K562 (cell line): Measurements from ENCODE around the gene CDT1. TPM values are rescaled to one million over a fixed set of nuclear protein-coding genes. Genes with fewer than 3 reads are reported as not detected.

Experiments used
- ATAC-seq: fragments of 200-7000 bp; cut with Tn5 transposase; 3 replicates; pipeline ENCODE4 v1.9.1; 2020; ENCODE audit warnings: moderate library complexity
- BruUV-seq: library from RNA; stranded (reverse); fragments of 400-500 nt; replicated peaks from 2 replicates; lab custom pipeline; 2021; lab: Mats Ljungman, UMichigan
- CTCF ChIA-PET: fragments of 300-600 bp; formaldehyde crosslinking; extraction: SDS; loops from one replicate; lab custom pipeline; 2021; ENCODE audit warnings: low intra/inter-chr PET ratio; lab: Yijun Ruan, JAX
- POLR2A ChIA-PET: fragments of 300-600, 350-650 bp; sonication (Branson Sonifier 250); formaldehyde crosslinking; extraction: SDS; loops from one replicate; lab custom pipeline; 2021; ENCODE audit warnings: antibody characterized with exemption, inconsistent platforms; lab: Yijun Ruan, JAX
- DNase-seq, 4 experiments: peaks; one replicate each; pipeline versions ENCODE4 v3.0.0 to v3.0.0-alpha.2; 2011 to 2018; ENCODE audit warnings: low spot score in 3 of 4, mixed read lengths in 3 of 4; ENCODE audit errors: extremely low read depth in 1 of 4
- FAIRE-seq: peaks from 2 replicates; lab custom pipeline; 2011; peaks lifted over from hg19 to GRCh38; lab: Jason Lieb, UNC
- H2AFZ ChIP-seq: 2 replicates; pipeline ENCODE4 v1.6.0; 2011; ENCODE audit warnings: low read depth, low read length, control low read depth, inconsistent platforms
- H3K27ac ChIP-seq: fragments of 200-600 bp; 3 replicates; pipeline ENCODE4 v1.8.0; 2011; ENCODE audit warnings: low read depth, mild to moderate bottlenecking, control low read depth, inconsistent platforms, low read length, moderate library complexity, mixed read lengths; ENCODE audit errors: extremely low read depth
- H3K27me3 ChIP-seq, 2 experiments: fragments of 300-600 bp in 1 of 2; 2 replicates in 1 of 2; 3 replicates in 1 of 2; pipeline versions ENCODE4 v1.6.0 to v1.8.0; 2011; ENCODE audit warnings: inconsistent platforms in 2 of 2, low read length in 2 of 2, mild to moderate bottlenecking in 1 of 2, mixed read lengths in 1 of 2, moderate library complexity in 1 of 2; ENCODE audit not compliant: control insufficient read depth in 2 of 2, insufficient read depth in 2 of 2
- H3K36me3 ChIP-seq: fragments of 300-600 bp; 3 replicates; pipeline ENCODE4 v1.8.0; 2011; ENCODE audit warnings: mild to moderate bottlenecking, low read length, inconsistent platforms; ENCODE audit not compliant: control insufficient read depth, insufficient read depth
- H3K4me1 ChIP-seq, 2 experiments: fragments of 200-600 bp in 1 of 2; replicated peaks in 1 of 2; 2 replicates in 1 of 2; 3 replicates in 1 of 2; pipeline versions ENCODE4 v1.5.1 to v1.8.0; 2011; ENCODE audit warnings: inconsistent platforms in 2 of 2, low read length in 2 of 2, mild to moderate bottlenecking in 1 of 2, mixed read lengths in 1 of 2, moderate library complexity in 1 of 2; ENCODE audit not compliant: control insufficient read depth in 2 of 2, insufficient read depth in 2 of 2
- H3K4me2 ChIP-seq: 2 replicates; pipeline ENCODE4 v1.6.1; 2011; ENCODE audit warnings: low read length, control low read depth, inconsistent platforms, mixed read lengths; ENCODE audit not compliant: insufficient read depth
- H3K4me3 ChIP-seq: fragments of 200-600 bp; sonication (generic), shearing (Covaris generic); 2 replicates; pipeline ENCODE4 v1.5.1; 2016; ENCODE audit warnings: control low read depth, inconsistent platforms
- H3K79me2 ChIP-seq: fragments of 200-600 bp; 3 replicates; pipeline ENCODE4 v1.8.0; 2011; ENCODE audit warnings: low read length, inconsistent platforms; ENCODE audit not compliant: control insufficient read depth, insufficient read depth
- H3K9ac ChIP-seq, 2 experiments: 2 replicates each; pipeline versions ENCODE4 v1.6.0 to v1.6.1; 2011; ENCODE audit warnings: low read depth in 2 of 2, low read length in 2 of 2, control low read depth in 1 of 2, inconsistent platforms in 1 of 2, mild to moderate bottlenecking in 1 of 2, mixed read lengths in 1 of 2; ENCODE audit not compliant: insufficient read depth in 1 of 2
- H3K9me1 ChIP-seq: one replicate; pipeline ENCODE4 v1.6.0; 2011; ENCODE audit warnings: inconsistent platforms, mild to moderate bottlenecking, low read length, moderate library complexity; ENCODE audit not compliant: control insufficient read depth, insufficient read depth
- H3K9me3 ChIP-seq: replicated peaks from 2 replicates; pipeline ENCODE4 v1.5.1; 2011; ENCODE audit warnings: low read depth, low read length, inconsistent platforms; ENCODE audit not compliant: control insufficient read depth, insufficient read depth
- H4K20me1 ChIP-seq: replicated peaks from 2 replicates; pipeline ENCODE4 v1.6.1; 2011; ENCODE audit warnings: low read length, inconsistent platforms, mixed read lengths; ENCODE audit not compliant: control insufficient read depth, insufficient read depth
- CTCFL ChIP-seq: IDR thresholded peaks from 2 replicates; pipeline ENCODE4 v1.6.1; 2011; ENCODE audit warnings: borderline replicate concordance, low read depth, mild to moderate bottlenecking, moderate library complexity, low read length; ENCODE audit not compliant: insufficient read depth, poor library complexity, severe bottlenecking
- ELF4 ChIP-seq: fragments of 450-650 bp; formaldehyde crosslinking; IDR thresholded peaks from 2 replicates; pipeline ENCODE4 v1.4.0; 2022; ENCODE audit warnings: missing genetic modification characterization
- FOXO4 ChIP-seq: fragments of 450-650 bp; formaldehyde crosslinking; IDR thresholded peaks from 2 replicates; pipeline ENCODE4 v1.4.0; 2020; ENCODE audit warnings: mild to moderate bottlenecking, moderate library complexity
- HEY1 ChIP-seq: fragments of 250-450 bp; sonication (Bioruptor Pico); IDR thresholded peaks from 2 replicates; pipeline ENCODE4 v1.5.0; 2020; ENCODE audit warnings: mild to moderate bottlenecking, moderate library complexity, borderline replicate concordance
- RNF219 ChIP-seq: fragments of 250-450 bp; sonication (Bioruptor Pico); IDR thresholded peaks from 2 replicates; pipeline ENCODE4 v1.5.0; 2022; ENCODE audit warnings: mild to moderate bottlenecking
- SPI1 ChIP-seq: IDR thresholded peaks from 2 replicates; pipeline ENCODE4 v1.6.1; 2011; ENCODE audit warnings: low read depth, low read length, control low read depth, borderline replicate concordance
- USF1 ChIP-seq: sonication (generic); formaldehyde crosslinking; IDR thresholded peaks from 2 replicates; pipeline ENCODE4 v1.9.0; 2022; ENCODE audit warnings: mild to moderate bottlenecking, missing genetic modification reagents
- ZBTB17 ChIP-seq: fragments of 450-650 bp; formaldehyde crosslinking; IDR thresholded peaks from 2 replicates; pipeline ENCODE4 v1.4.0; 2020; ENCODE audit warnings: mild to moderate bottlenecking
- ZFP1 ChIP-seq: fragments of 450-650 bp; formaldehyde crosslinking; IDR thresholded peaks from 2 replicates; pipeline ENCODE4 v1.4.0; 2020; ENCODE audit warnings: mild to moderate bottlenecking, mixed read lengths
- ZNF124 ChIP-seq: sonication (generic); formaldehyde crosslinking; IDR thresholded peaks from 2 replicates; pipeline ENCODE4 v1.8.1; 2022; ENCODE audit warnings: missing genetic modification reagents
- ZNF644 ChIP-seq: fragments of 200-800 bp; sonication (Bioruptor generic); IDR thresholded peaks from 2 replicates; pipeline ENCODE4 v1.6.1; 2016; ENCODE audit warnings: low read depth, missing genetic modification characterization, missing compliant biosample characterization
- ZNF740 ChIP-seq, 3 experiments: fragments of 200-800 bp in 1 of 3; sonication (Bioruptor generic) in 1 of 3; sonication (generic) in 1 of 3; formaldehyde crosslinking in 1 of 3; IDR thresholded peaks; 2 replicates each; pipeline versions ENCODE4 v1.6.1 to v1.8.0; 2016 to 2022; ENCODE audit warnings: mild to moderate bottlenecking in 2 of 3, missing compliant biosample characterization in 2 of 3, missing genetic modification characterization in 2 of 3, missing genetic modification reagents in 1 of 3
- ZNF766 ChIP-seq: fragments of 200-800 bp; sonication (Bioruptor generic); conservative IDR thresholded peaks from 2 replicates; pipeline ENCODE4 v1.6.1; 2016; ENCODE audit warnings: missing genetic modification characterization, missing compliant biosample characterization
- WGBS: fragments of 100-300 bp; shearing (Covaris generic); methylation state at CpG from one replicate; pipeline ENCODE4 v1.1.6; 2016; ENCODE audit warnings: low coverage, mixed read lengths; ENCODE audit not compliant: insufficient coverage; ENCODE audit errors: missing lambda C conversion rate; 5-methylcytosine and 5-hydroxymethylcytosine counted together
- in situ Hi-C: fragments of 300-500 bp; cut with MboI; formaldehyde crosslinking; loops from 4 replicates; pipeline ENCODE4 v1.15.0; 2018; ENCODE audit warnings: inconsistent platforms, mixed read lengths
- intact Hi-C: fragments of 100-400 bp; cut with micrococcal nuclease; formaldehyde crosslinking; loops from 2 replicates; pipeline ENCODE4 v1.14.2; 2022
- polyA plus RNA-seq, 8 experiments: library from polyadenylated mRNA; depleted of rRNA in 4 of 8; stranded (reverse) in 5 of 8; unstranded in 3 of 8; fragments of >200 nt; fragmentation: Nextera tagmentation in 2 of 8; fragmentation: Illumina TruSeq in 1 of 8; extraction: Ambion mirVana in 2 of 8; extraction: Trizol in 1 of 8; gene quantifications; 2 replicates each; pipeline versions ENCODE4 v1.2.1 to v1.2.3, GENCODE V29; 2011 to 2014; ENCODE audit warnings: inconsistent platforms in 1 of 8, missing spikeins in 1 of 8
- total RNA-seq, 7 experiments: library from RNA; depleted of rRNA in 6 of 7; stranded (reverse); fragments of >200 nt in 6 of 7; fragmentation: Illumina TruSeq in 2 of 7; extraction: Trizol in 2 of 7; gene quantifications; 2 replicates each; pipeline versions ENCODE4 v1.2.1 to v1.2.3, GENCODE V29; 2011 to 2021; ENCODE audit warnings: low replicate concordance in 1 of 7

The CDT1 gene
- total and polyA plus RNA-seq, 9 of the 15 experiments (the other 6 are each of a cell fraction or from before 2014, with no cell fraction given) = 0.92 to 178 (median 14.2) TPM

- Histone ChIP-seq H3K27ac (no peak overlapping the region), H3K4me1 (peaks cover 11 to 43% of the 10 kb centered on the region in 2 experiments), H3K4me2 (no peak overlapping the region), H3K4me3 (no peak overlapping the region), H3K36me3 (no peaks in the 10 kb centered on the region), H3K9me1 (no peaks in the 10 kb centered on the region), H3K27me3 (no peaks in the 10 kb centered on the region), H3K9me3 (no peaks in the 10 kb centered on the region), H3K9ac (peak overlapping the region in 1 of 2 experiments; percentile 66; a peak in 2 of 4 replicates), H3K79me2 (no peaks in the 10 kb centered on the region), H2AFZ (no peak overlapping the region), H4K20me1 (no peaks in the 10 kb centered on the region)
- in situ Hi-C loops (no loop called here), intact Hi-C loops (no loop called here)
- WGBS = 71% methylated on average over 11 of the region's 12 CpGs
- no peak for FAIRE-seq
- POLR2A ChIA-PET = interaction anchor here (0.7 to 2.9 kb wide), 10 partner anchors 8 to 204 kb away, joined by 3 to 18 read pairs (median 4); partner anchors contain the start of genes APRT and PIEZO1
- CTCF ChIA-PET = no interaction called here
- no peak for DNase-seq
- no TSS peak for BruUV-seq
- ATAC-seq = peak; percentile 35; the same call in 2 of the 3 replicates
- TF ChIP-seq ZNF766 (CRISPR knock-in tag) (no peak), CTCFL (no peak), ZNF740 (CRISPR knock-in tag; IDR thresholded peaks at IDR 0.05) (no peak), ZNF740 (tag; IDR thresholded peaks at IDR 0.05) (no peak), ZBTB17 (no peak), RNF219 (no peak), SPI1 (no peak), ZFP1 (CRISPR knock-in tag) (no peak), ZNF124 (CRISPR knock-in tag) (no peak), ELF4 (no peak), FOXO4 (CRISPR knock-in tag) (no peak), HEY1 (CRISPR knock-in tag) (no peak), USF1 (CRISPR knock-in tag) (peak; percentile 35; the same call in 1 of the 2 replicates), ZNF644 (tag) (no peak)
These were observed 10.8 kb upstream of the CDT1 start for GRCh38 chr16:88792668-88793250.
